Adrenal gland (tissue), 5 donors: ENCODE measurements around the gene BEST2.

Experiments used
- POLR2A ChIP-seq, 2 donors: fragments of 450-650 bp; IDR thresholded peaks; one replicate each; pipeline ENCODE4 v1.6.1; 2017; ENCODE audit warnings: antibody characterized with exemption in 2 of 2, mild to moderate bottlenecking in 2 of 2, moderate library complexity in 1 of 2
- TF ChIP-seq, protein P1 (sequence below), 6 experiments: fragments of 450-650 bp in 4 of 6; fragments of 200-600 bp in 2 of 6; sonication (generic) in 1 of 6; IDR thresholded peaks; 1 replicate in 5 of 6; 2 replicates in 1 of 6; pipeline versions ENCODE4 v1.5.1 to v1.8.0; 2016 to 2021; ENCODE audit warnings: antibody characterized with exemption in 6 of 6, mild to moderate bottlenecking in 2 of 6, moderate library complexity in 1 of 6
- donor health status: DM: no; HTN: no; CAD: no.

DNA sequence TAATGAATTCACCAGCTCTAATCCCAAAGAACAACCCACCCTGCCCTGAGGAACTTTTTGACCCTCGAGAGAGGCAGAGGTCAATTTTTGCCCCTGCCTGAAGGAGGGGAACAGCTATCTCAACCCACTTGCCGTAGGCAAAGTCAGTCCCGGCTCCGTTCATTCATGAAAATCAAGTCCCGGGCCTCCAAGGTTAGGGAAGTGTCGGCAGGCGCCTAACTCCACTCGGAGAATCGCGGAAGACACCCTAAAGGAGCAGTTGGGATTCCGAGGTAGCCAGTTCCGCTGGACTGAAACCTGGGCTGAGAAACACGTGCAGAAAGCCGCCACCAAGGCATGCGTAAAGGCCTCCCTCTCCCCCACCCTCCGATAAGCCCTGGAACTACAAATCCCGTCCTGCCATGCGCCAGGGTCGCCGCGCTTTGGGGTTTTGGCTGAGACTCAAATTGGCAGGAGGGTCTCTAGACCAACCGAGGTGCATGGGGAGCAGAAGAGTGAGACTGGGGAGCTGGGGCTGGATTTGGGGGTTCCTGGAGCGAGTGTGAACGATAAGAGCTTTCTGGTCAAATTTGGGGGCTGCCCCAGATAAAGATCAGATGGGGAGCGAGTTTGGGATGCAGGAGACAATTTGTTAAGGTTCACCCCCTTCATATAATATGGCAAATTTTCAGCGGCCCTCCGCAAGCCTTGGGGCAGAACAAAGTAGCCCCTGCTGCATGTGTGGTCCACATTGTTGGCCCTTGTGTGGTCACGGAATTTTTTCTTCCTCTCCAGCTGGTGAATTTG, 27.8 kb upstream of the BEST2 start, which contains the start of gene TNPO2:
- TF ChIP-seq, protein P1, sequence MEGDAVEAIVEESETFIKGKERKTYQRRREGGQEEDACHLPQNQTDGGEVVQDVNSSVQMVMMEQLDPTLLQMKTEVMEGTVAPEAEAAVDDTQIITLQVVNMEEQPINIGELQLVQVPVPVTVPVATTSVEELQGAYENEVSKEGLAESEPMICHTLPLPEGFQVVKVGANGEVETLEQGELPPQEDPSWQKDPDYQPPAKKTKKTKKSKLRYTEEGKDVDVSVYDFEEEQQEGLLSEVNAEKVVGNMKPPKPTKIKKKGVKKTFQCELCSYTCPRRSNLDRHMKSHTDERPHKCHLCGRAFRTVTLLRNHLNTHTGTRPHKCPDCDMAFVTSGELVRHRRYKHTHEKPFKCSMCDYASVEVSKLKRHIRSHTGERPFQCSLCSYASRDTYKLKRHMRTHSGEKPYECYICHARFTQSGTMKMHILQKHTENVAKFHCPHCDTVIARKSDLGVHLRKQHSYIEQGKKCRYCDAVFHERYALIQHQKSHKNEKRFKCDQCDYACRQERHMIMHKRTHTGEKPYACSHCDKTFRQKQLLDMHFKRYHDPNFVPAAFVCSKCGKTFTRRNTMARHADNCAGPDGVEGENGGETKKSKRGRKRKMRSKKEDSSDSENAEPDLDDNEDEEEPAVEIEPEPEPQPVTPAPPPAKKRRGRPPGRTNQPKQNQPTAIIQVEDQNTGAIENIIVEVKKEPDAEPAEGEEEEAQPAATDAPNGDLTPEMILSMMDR (IDR thresholded peaks at IDR 0.05) = no peak
- peak in 1 of 2 donors; percentile 20 for TF ChIP-seq POLR2A (IDR thresholded peaks at IDR 0.05)
